ENCODE results near the gene FBXO21. TPM values are rescaled to one million over a fixed set of nuclear protein-coding genes. Genes with fewer than 3 reads are reported as not detected.

FBXO21 gene
- total and polyA plus RNA-seq, 2 of the 4 experiments (the other 2 are of a cell fraction): 43.6 to 56.6 TPM

DNA sequence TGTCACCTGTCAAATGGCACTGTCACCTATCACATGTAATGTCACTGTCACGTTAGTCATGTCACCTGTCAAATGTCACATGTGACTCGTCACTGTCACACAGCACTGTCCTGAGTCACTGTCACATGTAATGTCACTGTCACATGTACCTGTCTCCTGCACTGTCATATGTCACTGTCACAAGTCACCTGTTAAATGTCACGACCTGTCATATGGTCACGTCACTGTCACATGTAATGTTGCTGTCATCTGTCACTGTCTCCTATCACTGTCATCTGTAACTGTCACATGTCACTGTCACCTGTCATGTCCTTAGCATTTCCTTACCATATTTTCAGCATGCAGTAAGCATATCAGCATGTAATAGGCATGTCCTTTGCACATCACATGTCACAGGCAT, 63.9 kb downstream of the FBXO21 start:
- Histone ChIP-seq H3K9ac (ENCODE audit: low read depth, low read length) (no peak overlapping the region), H2BK5ac (ENCODE audit: low read depth, low read length, poor library complexity, severe bottlenecking) (no peak overlapping the region), H3K4me2 (ENCODE audit: low read depth, low read length) (no peak overlapping the region), H3K23ac (ENCODE audit: low read depth, low read length) (no peak overlapping the region), H2BK15ac (ENCODE audit: low read depth, low read length) (no peak overlapping the region), H3K79me1 (ENCODE audit: low read depth in 1 of 2, low read length in 2 of 2) (no peaks in the 10 kb centered on the region), H3K56ac (ENCODE audit: extremely low read depth, insufficient read depth, low read length) (no peak overlapping the region), H3K14ac (replicated peaks; ENCODE audit: low read depth, low read length) (no peak overlapping the region), H3K9me1 (ENCODE audit: insufficient read depth, low read length) (peaks cover 7% of the 10 kb centered on the region), H2AK5ac (ENCODE audit: low read depth, low read length) (no peak overlapping the region), H3K18ac (ENCODE audit: low read depth, low read length) (no peak overlapping the region), H3K4ac (ENCODE audit: low read depth, low read length) (no peak overlapping the region), H3K27ac (ENCODE audit: insufficient read depth, low read length) (no peak overlapping the region), H2BK120ac (ENCODE audit: low read depth, low read length) (no peak overlapping the region), H2AK9ac (replicated peaks; ENCODE audit: low read depth, low read length, poor library complexity) (no peak overlapping the region), H4K8ac (ENCODE audit: low read depth in 2 of 2, low read length in 2 of 2) (no peak overlapping the region), H3K9me3 (ENCODE audit: control insufficient read depth, insufficient read depth, low read length) (no peaks in the 10 kb centered on the region), H2AFZ (replicated peaks; ENCODE audit: low read length, poor library complexity) (no peak overlapping the region), H4K20me1 (ENCODE audit: insufficient read depth, low read length) (peaks cover 3% of the 10 kb centered on the region; the same call in 1 of the 2 replicates), H4K5ac (ENCODE audit: low read depth, low read length) (no peak overlapping the region), H4K91ac (ENCODE audit: insufficient read depth, low read depth, low read length) (no peak overlapping the region), H3K4me1 (ENCODE audit: control insufficient read depth, insufficient read depth, low read length) (0 out of 2 replicates have a peak, but pooled peaks cover 2% of the 10 kb centered on the region), H3K36me3 (ENCODE audit: control insufficient read depth, insufficient read depth, low read length) (no peaks in the 10 kb centered on the region), H2BK20ac (ENCODE audit: low read depth, low read length) (no peak overlapping the region), H3K27me3 (ENCODE audit: control insufficient read depth, insufficient read depth, low read length) (peaks cover 4% of the 10 kb centered on the region; the same call in 1 of the 2 replicates), H3K4me3 (ENCODE audit: insufficient read depth, low read depth, low read length) (no peak overlapping the region)
- in situ Hi-C loops (cut with MboI; ENCODE audit: low sequenced_read_pairs) (no loop called here), dilution Hi-C loops (cut with HindIII; ENCODE audit: low sequenced_read_pairs, unreplicated experiment) (no loop called here), intact Hi-C loops (cut with micrococcal nuclease) (no loop called here)
- no peak for DNase-seq
- CTCF ChIA-PET: no interaction called here
- POLR2A ChIA-PET (ENCODE audit: unreplicated experiment): no interaction called here
- ATAC-seq (ENCODE audit: low read depth): no peak
- 94% methylated on average over 4 of the region's 4 CpGs; no CpG with 5 or more reads in 1 of the 2 experiments for WGBS, 2 experiments (ENCODE audit: extremely low coverage in 2 of 2, insufficient read length in 1 of 2)
- TF ChIP-seq CEBPB (IDR thresholded peaks at IDR 0.05; ENCODE audit: low read depth, low read length): no peak
- no peak for TF ChIP-seq BHLHE40 (IDR thresholded peaks at IDR 0.05; ENCODE audit: low read depth, low read length)
- no peak for TF ChIP-seq MAZ (IDR thresholded peaks at IDR 0.05; ENCODE audit: borderline replicate concordance, low read depth, low read length)
- TF ChIP-seq, protein P1, sequence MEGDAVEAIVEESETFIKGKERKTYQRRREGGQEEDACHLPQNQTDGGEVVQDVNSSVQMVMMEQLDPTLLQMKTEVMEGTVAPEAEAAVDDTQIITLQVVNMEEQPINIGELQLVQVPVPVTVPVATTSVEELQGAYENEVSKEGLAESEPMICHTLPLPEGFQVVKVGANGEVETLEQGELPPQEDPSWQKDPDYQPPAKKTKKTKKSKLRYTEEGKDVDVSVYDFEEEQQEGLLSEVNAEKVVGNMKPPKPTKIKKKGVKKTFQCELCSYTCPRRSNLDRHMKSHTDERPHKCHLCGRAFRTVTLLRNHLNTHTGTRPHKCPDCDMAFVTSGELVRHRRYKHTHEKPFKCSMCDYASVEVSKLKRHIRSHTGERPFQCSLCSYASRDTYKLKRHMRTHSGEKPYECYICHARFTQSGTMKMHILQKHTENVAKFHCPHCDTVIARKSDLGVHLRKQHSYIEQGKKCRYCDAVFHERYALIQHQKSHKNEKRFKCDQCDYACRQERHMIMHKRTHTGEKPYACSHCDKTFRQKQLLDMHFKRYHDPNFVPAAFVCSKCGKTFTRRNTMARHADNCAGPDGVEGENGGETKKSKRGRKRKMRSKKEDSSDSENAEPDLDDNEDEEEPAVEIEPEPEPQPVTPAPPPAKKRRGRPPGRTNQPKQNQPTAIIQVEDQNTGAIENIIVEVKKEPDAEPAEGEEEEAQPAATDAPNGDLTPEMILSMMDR (conservative IDR thresholded peaks at IDR 0.05; ENCODE audit: low read depth, low read length): no peak
- TF ChIP-seq CHD1 (IDR thresholded peaks at IDR 0.05; ENCODE audit: low read depth, low read length): no peak
- no peak for TF ChIP-seq FOS (IDR thresholded peaks at IDR 0.05; ENCODE audit: low read depth, low read length)
- TF ChIP-seq, protein P2, sequence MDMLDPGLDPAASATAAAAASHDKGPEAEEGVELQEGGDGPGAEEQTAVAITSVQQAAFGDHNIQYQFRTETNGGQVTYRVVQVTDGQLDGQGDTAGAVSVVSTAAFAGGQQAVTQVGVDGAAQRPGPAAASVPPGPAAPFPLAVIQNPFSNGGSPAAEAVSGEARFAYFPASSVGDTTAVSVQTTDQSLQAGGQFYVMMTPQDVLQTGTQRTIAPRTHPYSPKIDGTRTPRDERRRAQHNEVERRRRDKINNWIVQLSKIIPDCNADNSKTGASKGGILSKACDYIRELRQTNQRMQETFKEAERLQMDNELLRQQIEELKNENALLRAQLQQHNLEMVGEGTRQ (IDR thresholded peaks at IDR 0.05; ENCODE audit: low read depth, low read length): no peak
- no peak for TF ChIP-seq RCOR1 (IDR thresholded peaks at IDR 0.05; ENCODE audit: insufficient replicate concordance, low read length)
- TF ChIP-seq NFE2L2 (IDR thresholded peaks at IDR 0.05; ENCODE audit: low read depth, low read length): no peak
- TF ChIP-seq, protein P3, sequence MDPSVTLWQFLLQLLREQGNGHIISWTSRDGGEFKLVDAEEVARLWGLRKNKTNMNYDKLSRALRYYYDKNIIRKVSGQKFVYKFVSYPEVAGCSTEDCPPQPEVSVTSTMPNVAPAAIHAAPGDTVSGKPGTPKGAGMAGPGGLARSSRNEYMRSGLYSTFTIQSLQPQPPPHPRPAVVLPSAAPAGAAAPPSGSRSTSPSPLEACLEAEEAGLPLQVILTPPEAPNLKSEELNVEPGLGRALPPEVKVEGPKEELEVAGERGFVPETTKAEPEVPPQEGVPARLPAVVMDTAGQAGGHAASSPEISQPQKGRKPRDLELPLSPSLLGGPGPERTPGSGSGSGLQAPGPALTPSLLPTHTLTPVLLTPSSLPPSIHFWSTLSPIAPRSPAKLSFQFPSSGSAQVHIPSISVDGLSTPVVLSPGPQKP (IDR thresholded peaks at IDR 0.05; ENCODE audit: borderline replicate concordance, low read depth, low read length): no peak
- no peak for TF ChIP-seq MXI1 (IDR thresholded peaks at IDR 0.05; ENCODE audit: borderline replicate concordance, low read depth, low read length)
- no TSS peak for BruUV-seq (replicated peaks)
